Motor neuron (in vitro differentiated cells): ENCODE measurements around the gene PPP3R2. TPM values are rescaled to one million over a fixed set of nuclear protein-coding genes. Genes with fewer than 3 reads are reported as not detected.

Experiments used
- ATAC-seq, 8 experiments: fragments of 200-7000 bp; cut with Tn5 transposase; replicated peaks in 6 of 8; 2 replicates each; pipeline ENCODE4 v1.8.0; 2021; ENCODE audit warnings: mild to moderate bottlenecking in 8 of 8, moderate library complexity in 8 of 8
- H3K27ac ChIP-seq, 2 donors: fragments of 250-450 bp; sonication (Bioruptor Pico); 2 replicates each; pipeline ENCODE4 v1.9.0; 2021; ENCODE audit warnings: antibody characterized with exemption in 2 of 2, mild to moderate bottlenecking in 2 of 2, moderate library complexity in 1 of 2
- H3K4me1 ChIP-seq, 2 donors: fragments of 250-450 bp; sonication (Bioruptor Pico); replicated peaks in 1 of 2; 2 replicates each; pipeline ENCODE4 v1.6.1; 2021; ENCODE audit warnings: antibody characterized with exemption in 2 of 2, mild to moderate bottlenecking in 2 of 2, moderate library complexity in 1 of 2
- H3K4me3 ChIP-seq, 5 donors: fragments of 250-450 bp; sonication (Bioruptor Pico); 2 replicates each; pipeline ENCODE4 v1.9.0; 2021; ENCODE audit warnings: antibody characterized with exemption in 5 of 5, mild to moderate bottlenecking in 5 of 5, moderate library complexity in 4 of 5
- WGBS, 10 experiments: fragments of 450-650 bp; shearing (Covaris generic); methylation state at CpG; one replicate each; pipeline ENCODE4 v1.0.0; 2022; 5-methylcytosine and 5-hydroxymethylcytosine counted together
- in situ Hi-C, 9 experiments: fragments of 400-800 bp; cut with MboI; loops; one replicate each; pipeline ENCODE4 v1.15.0; 2021; ENCODE audit warnings: low sequenced_read_pairs in 9 of 9, low pct_unique_long_range_greater_than_20kb in 2 of 9; ENCODE audit not compliant: unreplicated experiment in 9 of 9
- total RNA-seq, 8 experiments: library from RNA; unstranded; fragments of 300-600 nt; gene quantifications; 2 replicates each; pipeline versions ENCODE4 v1.2.3 to v1.2.4, GENCODE V29; 2022

PPP3R2 gene, protein sequence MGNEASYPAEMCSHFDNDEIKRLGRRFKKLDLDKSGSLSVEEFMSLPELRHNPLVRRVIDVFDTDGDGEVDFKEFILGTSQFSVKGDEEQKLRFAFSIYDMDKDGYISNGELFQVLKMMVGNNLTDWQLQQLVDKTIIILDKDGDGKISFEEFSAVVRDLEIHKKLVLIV
- total RNA-seq, result 1 to 10 TPM in 1 of 8 experiments, under 1 TPM in 4, not detected in 3; 0.10 to 1.5 (median 0.17) TPM

DNA sequence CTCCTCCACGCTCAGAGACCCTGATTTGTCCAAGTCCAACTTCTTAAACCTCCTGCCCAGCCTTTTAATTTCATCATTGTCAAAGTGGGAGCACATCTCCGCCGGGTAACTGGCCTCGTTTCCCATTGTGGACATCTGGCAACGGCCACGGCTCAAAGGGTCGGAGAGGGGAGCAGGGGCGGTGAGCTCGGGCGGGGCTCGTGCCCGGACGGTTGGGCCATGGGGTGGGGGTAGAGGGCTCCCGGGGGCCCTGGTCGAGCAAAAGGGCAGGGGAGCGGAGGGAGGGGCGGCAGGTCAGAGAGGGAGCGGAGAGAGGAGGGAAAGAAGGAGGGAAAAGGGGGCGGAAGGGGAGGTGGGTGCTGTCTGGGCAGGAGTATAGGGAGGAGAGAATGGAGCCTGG, at the start of gene PPP3R2:
PPP3R2 (minus strand) TSS at position 174 of the 400 bp plus-strand sequence; CDS start at position 126, 48 bp downstream.
- Histone ChIP-seq H3K4me1 (peaks cover 0 to 13% of the 10 kb centered on the region in 2 donors), H3K27ac (no peak within 1 kb of the TSS), H3K4me3 (no peak within 1 kb of the TSS)
- 100% methylated on average over 1 to 2 of the region's 19 CpGs; no CpG with 5 or more reads in 8 of the 10 experiments for WGBS, 10 experiments
- no peak for ATAC-seq
- in situ Hi-C loops, result no loop called here

DNA sequence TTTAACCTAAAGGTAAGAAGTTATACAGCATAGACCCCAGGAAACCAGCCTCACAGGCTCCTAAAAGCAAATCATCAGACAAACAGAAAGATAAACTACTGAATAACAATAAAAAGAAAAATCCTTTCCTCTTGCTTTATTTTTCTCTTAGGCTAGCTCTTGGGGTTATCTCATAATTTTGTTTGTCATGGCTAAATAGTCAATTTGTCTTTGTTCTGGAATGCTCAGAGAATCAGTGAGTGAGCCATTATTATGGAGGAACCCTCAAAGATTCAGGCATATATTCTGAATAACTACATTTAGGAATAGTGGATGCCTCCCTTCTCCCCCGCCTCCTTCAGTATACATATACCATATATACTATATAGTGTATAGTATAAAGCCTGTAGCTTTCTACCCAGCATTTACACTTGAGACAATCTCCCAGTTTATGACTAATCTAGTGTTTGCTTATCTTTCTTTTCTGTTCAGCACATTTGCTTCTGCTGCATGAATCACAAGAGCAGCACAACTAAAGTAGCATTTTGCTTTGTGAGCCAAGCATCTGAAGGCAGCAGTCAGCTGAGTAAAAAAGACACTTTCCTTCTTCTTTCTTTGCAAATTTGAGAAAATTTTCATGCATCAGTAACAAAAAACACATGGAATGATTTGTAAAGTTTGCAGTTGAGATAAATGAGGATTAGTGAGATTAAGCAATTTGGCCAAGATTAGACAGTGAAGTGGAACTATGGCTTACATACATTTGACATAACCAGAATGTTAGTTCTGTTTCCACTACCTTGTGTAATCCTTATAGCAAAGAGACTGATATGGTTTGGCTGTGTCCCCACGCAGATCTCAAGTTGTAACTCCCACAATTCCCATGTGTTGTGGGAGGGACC, 45.3 kb upstream of the PPP3R2 start:
- Histone ChIP-seq H3K27ac (no peak overlapping the region), H3K4me3 (no peak overlapping the region), H3K4me1 (peaks cover 0 to 7% of the 10 kb centered on the region in 2 donors)
- 0 to 100% (median 64%) methylated on average over 1 to 2 of the region's 2 CpGs; no CpG with 5 or more reads in 1 of the 10 experiments for WGBS, 10 experiments
- in situ Hi-C loops, result no loop called here
- ATAC-seq, result no peak

DNA sequence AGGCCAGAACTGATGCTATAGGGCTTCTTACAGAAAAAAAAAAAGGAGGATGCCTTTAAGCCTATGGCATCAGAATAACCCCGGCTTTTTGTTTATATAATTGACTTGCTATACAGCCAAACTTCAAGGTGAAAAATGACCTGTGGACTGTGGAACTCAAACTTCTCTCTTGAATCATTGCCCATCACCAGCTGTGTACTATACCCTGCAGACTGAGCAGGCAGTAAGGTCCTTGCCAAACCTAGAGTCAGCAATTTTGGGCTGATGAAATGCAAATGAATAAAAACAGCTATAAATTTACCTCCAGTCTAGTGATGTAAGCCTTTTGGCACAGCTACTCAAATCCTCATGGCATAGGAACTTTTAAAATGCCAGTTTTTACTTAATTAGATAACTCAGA, 44.5 kb upstream of the PPP3R2 start:
- 0 to 100% (median 83%) methylated on average over 1 of the region's 1 CpG; no CpG with 5 or more reads in 5 of the 10 experiments for WGBS, 10 experiments
- in situ Hi-C loops, result no loop called here
- Histone ChIP-seq H3K4me3 (no peak overlapping the region), H3K4me1 (peaks cover 0 to 9% of the 10 kb centered on the region in 2 donors), H3K27ac (no peak overlapping the region)
- no peak for ATAC-seq

DNA sequence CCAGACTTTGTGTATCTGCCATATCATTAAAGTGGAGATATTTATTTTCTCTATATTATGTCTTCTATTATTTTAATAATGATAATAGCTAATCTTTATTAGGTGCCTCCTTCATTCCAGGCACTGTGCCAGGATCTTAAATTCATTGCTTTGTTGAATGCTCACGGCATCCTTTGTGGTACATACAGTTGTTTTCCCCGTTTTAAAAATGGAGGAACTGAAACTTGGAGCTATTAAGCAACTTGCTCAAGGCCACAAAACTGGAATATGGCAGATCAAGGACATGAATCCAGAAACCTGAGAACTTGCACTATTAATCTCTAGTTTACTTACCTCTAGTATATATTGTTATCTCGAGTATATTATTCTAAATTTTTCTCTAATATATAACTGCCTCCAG, 41.5 kb upstream of the PPP3R2 start:
- 10 to 100% (median 87%) methylated on average over 2 to 3 of the region's 3 CpGs; no CpG with 5 or more reads in 1 of the 10 experiments for WGBS, 10 experiments

DNA sequence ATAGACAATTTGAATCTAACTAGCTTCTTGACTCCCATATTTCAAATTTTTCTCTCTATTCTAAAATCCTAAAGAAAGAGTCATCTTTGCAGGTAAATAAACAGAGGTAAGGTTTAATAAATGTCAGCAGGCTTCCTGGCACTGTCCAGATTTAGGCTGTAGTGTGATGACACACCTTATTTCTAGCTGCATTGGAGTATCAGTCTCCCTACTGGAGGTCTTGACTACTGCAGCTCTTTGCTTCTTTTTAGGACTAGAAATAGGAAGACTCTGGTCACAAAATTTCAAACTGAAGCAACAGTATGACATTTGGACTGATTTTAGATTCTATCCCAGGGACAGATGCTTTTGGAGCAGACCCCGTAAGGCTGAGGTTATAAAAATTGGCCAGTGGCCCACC, 40.7 kb upstream of the PPP3R2 start:
- ATAC-seq, result no peak
- in situ Hi-C loops, result no loop called here

More for the DNA sequence above, 41.5 kb upstream of the PPP3R2 start:
- ATAC-seq, result no peak
- Histone ChIP-seq H3K27ac (no peak overlapping the region), H3K4me3 (no peak overlapping the region), H3K4me1 (peaks cover 0 to 9% of the 10 kb centered on the region in 2 donors)
- in situ Hi-C loops, result no loop called here

DNA sequence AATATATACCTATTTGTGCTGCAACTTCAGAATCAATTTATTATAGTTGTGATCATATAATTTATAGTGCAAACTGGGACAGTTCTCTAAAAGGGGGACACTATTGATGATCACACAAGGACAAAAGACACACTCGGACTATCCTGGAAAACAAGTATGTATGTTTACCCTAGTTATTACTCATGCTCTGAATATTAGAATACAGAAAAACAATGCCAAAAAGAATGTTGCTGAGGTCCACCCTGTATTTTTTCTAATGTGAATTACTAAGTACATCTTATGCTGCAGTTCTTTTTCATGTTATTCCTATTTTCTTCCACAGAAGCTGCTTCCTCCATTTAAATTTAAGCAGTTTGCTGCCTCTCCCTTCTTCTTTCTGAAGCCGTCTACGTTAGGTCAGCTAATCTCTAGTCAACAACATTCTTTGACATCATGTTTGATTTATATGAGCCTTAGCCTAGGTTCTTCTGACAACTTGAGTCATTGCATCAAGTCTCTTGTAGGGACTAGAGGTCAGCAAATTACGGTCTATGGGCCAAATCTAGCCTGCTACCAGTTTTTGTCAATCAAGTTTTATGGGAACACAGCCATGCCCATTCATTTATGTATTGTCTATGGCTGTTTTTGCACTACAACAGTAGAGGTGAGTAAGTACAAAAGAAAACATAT, 40.1 kb upstream of the PPP3R2 start:
- in situ Hi-C loops, result no loop called here
- WGBS, 10 experiments, result 6 to 89% (median 70%) methylated on average over 2 to 4 of the region's 4 CpGs
- peak in 5 of 8 experiments; percentile 5 to 69 (median 52) for ATAC-seq

More for the DNA sequence above, 40.7 kb upstream of the PPP3R2 start:
- no peak overlapping the region for H3K27ac ChIP-seq
- peaks cover 0 to 9% of the 10 kb centered on the region in 2 donors for H3K4me1 ChIP-seq
- WGBS, 10 experiments, result 14 to 100% (median 57%) methylated on average over 1 of the region's 1 CpG; no CpG with 5 or more reads in 5 of the 10 experiments
- H3K4me3 ChIP-seq, result no peak overlapping the region

DNA sequence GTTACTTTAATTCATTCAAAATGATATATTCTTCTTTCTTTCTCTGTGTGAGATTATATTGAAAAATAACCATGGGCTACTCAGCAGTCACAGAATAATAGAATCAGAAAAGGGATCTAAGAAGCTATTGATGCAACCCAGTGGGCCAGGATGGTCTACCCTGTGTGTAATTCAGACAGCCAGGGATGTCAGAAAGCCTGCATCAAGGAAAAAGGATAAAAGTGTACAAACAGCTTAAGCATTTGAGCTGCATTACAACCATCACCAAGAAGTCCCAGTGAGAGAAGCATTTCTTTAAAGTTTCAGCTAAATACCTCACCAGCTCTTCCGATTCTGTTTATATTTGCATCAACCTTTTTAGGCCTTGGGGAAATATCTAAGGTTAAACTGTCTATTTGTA, 37.8 kb upstream of the PPP3R2 start:
- Histone ChIP-seq H3K27ac (no peak overlapping the region), H3K4me1 (peaks cover 2 to 16% of the 10 kb centered on the region in 2 donors), H3K4me3 (no peak overlapping the region)
- in situ Hi-C loops, result no loop called here
- no peak for ATAC-seq
- WGBS, 10 experiments, result 11 to 100% (median 85%) methylated on average over 1 of the region's 1 CpG; no CpG with 5 or more reads in 4 of the 10 experiments

More for the DNA sequence above, 40.1 kb upstream of the PPP3R2 start:
- H3K27ac ChIP-seq, result no peak overlapping the region
- H3K4me3 ChIP-seq, result no peak overlapping the region
- H3K4me1 ChIP-seq, result peaks cover 0 to 12% of the 10 kb centered on the region in 2 donors

DNA sequence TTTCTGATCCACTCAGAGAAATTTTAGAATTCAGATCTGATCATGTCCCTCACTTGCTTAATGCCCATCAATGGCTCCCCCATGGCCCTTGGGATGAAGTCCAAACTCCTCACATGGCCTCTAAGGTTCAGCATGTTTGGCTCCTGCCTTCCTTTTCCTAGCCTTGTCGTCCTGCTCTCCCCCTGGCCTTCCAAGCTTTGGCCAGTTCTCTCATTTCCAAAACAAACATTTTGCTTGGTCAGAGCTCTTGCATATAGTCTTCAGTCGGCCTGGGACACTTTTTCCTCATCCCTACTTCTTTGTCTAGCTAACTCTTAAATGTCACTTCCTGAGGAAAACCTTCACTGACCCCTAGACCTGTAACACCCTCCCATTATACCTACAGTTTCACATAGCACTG, 37.1 kb upstream of the PPP3R2 start:
- no peak for ATAC-seq
- WGBS, 10 experiments, result 0 to 82% (median 23%) methylated on average over 1 to 2 of the region's 2 CpGs; no CpG with 5 or more reads in 2 of the 10 experiments
- Histone ChIP-seq H3K27ac (no peak overlapping the region), H3K4me3 (no peak overlapping the region), H3K4me1 (peaks cover 4 to 19% of the 10 kb centered on the region in 2 donors)
- in situ Hi-C loops, result no loop called here

DNA sequence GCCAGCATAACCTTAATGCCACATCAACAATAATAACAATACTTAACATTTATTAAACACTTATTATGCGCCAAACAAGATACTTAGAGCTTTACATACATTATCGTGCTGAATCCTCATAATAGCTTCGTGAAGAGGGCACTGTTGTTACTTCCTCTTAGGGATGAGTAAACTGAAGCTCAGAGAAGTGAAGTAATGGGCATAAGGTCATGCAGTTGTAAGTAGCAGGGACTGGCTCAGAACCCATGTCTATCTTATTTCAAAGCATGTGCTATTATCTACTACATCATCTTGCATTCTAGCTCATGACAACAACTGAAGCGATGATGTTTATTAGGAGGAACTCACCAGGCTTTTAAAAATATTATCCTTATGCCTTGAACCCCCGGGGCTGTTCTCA, 34.9 kb upstream of the PPP3R2 start:
- Histone ChIP-seq H3K27ac (no peak overlapping the region), H3K4me1 (peaks cover 4 to 16% of the 10 kb centered on the region in 2 donors), H3K4me3 (no peak overlapping the region)
- in situ Hi-C loops, result no loop called here
- 18 to 83% (median 65%) methylated on average over 1 to 5 of the region's 5 CpGs for WGBS, 10 experiments
- ATAC-seq, result no peak

DNA sequence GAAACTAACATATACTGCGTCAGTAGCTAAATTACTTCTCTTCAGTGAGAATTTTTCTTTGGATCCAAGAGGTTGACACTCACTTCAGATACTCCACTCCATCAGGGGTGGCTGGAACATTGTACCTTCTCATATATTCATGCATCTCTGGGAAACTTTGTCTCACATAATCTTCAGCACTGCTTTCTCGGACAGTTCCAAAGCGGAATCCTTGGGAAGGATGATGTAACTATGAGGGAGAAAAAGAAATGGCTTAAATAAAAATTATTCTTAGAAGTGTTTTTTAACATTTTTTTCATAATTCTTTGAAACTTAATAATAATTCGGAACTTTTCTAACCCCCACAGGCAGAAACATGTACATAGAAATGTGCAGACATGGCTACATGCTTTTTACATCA, 33.4 kb upstream of the PPP3R2 start:
- ATAC-seq, result no peak

DNA sequence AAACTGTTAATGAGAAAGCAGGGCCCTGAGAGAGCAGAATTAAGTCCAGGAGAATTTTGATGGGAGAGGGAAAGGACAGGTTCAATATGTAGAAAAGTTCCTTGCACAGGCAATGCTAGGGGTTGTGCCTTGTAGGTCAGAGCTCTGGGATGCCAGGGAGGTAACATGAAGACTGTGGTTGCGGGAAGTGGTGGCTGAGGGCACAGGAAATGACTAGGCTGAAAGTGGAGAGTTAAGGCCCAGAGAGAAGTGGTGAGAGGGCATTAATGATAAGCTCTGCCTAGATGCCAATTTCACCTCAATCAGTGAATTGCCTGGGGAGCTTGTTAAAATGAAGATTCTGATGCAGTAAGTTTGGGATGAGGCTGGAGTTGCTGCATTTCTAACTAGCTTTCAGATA, 31.5 kb upstream of the PPP3R2 start:
- no peak overlapping the region for H3K4me3 ChIP-seq
- 14 to 100% (median 60%) methylated on average over 1 of the region's 1 CpG; no CpG with 5 or more reads in 6 of the 10 experiments for WGBS, 10 experiments
- no peak for ATAC-seq
- H3K4me1 ChIP-seq, result peaks cover 4 to 16% of the 10 kb centered on the region in 2 donors
- H3K27ac ChIP-seq, result no peak overlapping the region
- in situ Hi-C loops, result no loop called here

More for the DNA sequence above, 33.4 kb upstream of the PPP3R2 start:
- no peak overlapping the region for H3K27ac ChIP-seq
- peaks cover 4 to 16% of the 10 kb centered on the region in 2 donors for H3K4me1 ChIP-seq
- in situ Hi-C loops, result no loop called here
- H3K4me3 ChIP-seq, result no peak overlapping the region
- 13 to 100% (median 60%) methylated on average over 1 to 4 of the region's 4 CpGs for WGBS, 10 experiments

DNA sequence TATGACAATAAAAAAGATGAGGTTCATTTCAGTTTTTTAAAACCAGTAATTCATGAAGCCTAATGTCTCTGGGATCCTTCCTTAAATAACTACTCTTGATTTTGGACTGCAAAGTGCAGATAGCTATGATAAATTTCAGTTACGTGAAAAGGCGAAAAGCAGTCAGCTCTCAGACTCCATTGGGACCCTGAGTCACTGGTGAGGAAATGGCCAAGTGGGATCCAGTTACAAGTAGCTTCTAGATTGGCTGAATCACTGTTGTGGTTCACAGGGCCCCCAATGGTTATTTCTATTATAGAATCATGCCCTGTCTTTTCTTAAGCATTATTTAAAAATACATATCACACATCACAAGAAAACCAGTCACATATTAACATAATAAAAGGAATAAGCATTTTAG, 31.1 kb upstream of the PPP3R2 start:
- ATAC-seq, result no peak
- WGBS, 10 experiments, result 32 to 100% (median 83%) methylated on average over 1 to 2 of the region's 2 CpGs; no CpG with 5 or more reads in 3 of the 10 experiments
- in situ Hi-C loops, result no loop called here
- H3K4me1 ChIP-seq, result peaks cover 4 to 16% of the 10 kb centered on the region in 2 donors
- no peak overlapping the region for H3K4me3 ChIP-seq
- H3K27ac ChIP-seq, result no peak overlapping the region

DNA sequence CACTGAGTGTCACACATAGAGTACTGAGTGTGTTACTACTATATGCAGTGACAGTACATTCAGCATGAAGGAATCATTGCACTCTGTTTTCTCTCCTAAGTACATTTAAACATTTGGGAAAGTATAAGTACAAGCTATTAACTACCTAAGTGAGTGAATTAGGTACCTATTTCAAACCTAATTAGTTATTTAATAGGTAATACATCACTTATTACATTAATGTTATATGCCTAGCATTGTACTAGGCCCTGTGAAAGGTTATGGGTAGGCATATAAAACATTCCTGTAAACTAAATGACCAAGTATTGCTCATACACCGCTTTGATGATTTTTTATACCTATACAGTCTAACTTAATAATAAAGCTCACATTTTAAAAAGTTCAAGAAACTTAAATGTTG, 25.7 kb upstream of the PPP3R2 start:
- no peak overlapping the region for H3K27ac ChIP-seq
- ATAC-seq, result no peak
- no peaks in the 10 kb centered on the region for H3K4me1 ChIP-seq
- 20 to 100% (median 65%) methylated on average over 1 of the region's 1 CpG; no CpG with 5 or more reads in 2 of the 10 experiments for WGBS, 10 experiments
- in situ Hi-C loops, result loop anchor here in 1 of 9 experiments (25.0 kb wide), 1 partner anchor 92 kb away; no protein-coding TSS in a partner anchor
- no peak overlapping the region for H3K4me3 ChIP-seq
